ENCODE measurements around the gene TMEM114.

The TMEM114 gene

GRCh38 chr16:8611122-8611521 lies 20.8 kb upstream of the TMEM114 start:
- DNase-seq (ENCODE audit: low read depth) = no peak

- no peak for DNase-seq (ENCODE audit: low read depth)
Measured at GRCh38 chr16:8607214-8607613, 16.9 kb upstream of the TMEM114 start.

GRCh38 chr16:8605554-8605953 lies 15.2 kb upstream of the TMEM114 start:
- no peak for DNase-seq (ENCODE audit: low read depth)

- DNase-seq (ENCODE audit: low read depth) = no peak
Measured at GRCh38 chr16:8600144-8600775, 9.9 kb upstream of the TMEM114 start.

GRCh38 chr16:8596581-8596980 lies 6.3 kb upstream of the TMEM114 start:
- no peak for DNase-seq (ENCODE audit: low read depth)

- DNase-seq (ENCODE audit: low read depth) = no peak
Measured at GRCh38 chr16:8595783-8596182, 5.5 kb upstream of the TMEM114 start.

GRCh38 chr16:8594149-8594666 lies 3.9 kb upstream of the TMEM114 start:
- no peak for DNase-seq (ENCODE audit: low read depth)

GRCh38 chr16:8591451-8591850 lies 1.1 kb upstream of the TMEM114 start:
- DNase-seq (ENCODE audit: low read depth) = no peak

- DNase-seq (ENCODE audit: low read depth) = no peak
Measured at GRCh38 chr16:8590811-8591210, 500 bp upstream of the TMEM114 start.

- DNase-seq (ENCODE audit: low read depth) = no peak
Measured at GRCh38 chr16:8589057-8589899, 1.0 kb downstream of the TMEM114 start.

- no peak for DNase-seq (ENCODE audit: low read depth)
Measured at GRCh38 chr16:8588682-8589056, 1.6 kb downstream of the TMEM114 start.

GRCh38 chr16:8587065-8587464 lies 3.2 kb downstream of the TMEM114 start:
- no peak for DNase-seq (ENCODE audit: low read depth)

- DNase-seq (ENCODE audit: low read depth) = no peak
Measured at GRCh38 chr16:8585857-8586256, 4.5 kb downstream of the TMEM114 start.

- DNase-seq (ENCODE audit: low read depth) = no peak
Measured at GRCh38 chr16:8585041-8585440, 5.3 kb downstream of the TMEM114 start.

GRCh38 chr16:8583732-8584131 lies 6.6 kb downstream of the TMEM114 start:
- DNase-seq (ENCODE audit: low read depth) = no peak

- DNase-seq (ENCODE audit: low read depth) = no peak
Measured at GRCh38 chr16:8583199-8583598, 7.1 kb downstream of the TMEM114 start.

GRCh38 chr16:8581831-8582580 lies 8.3 kb downstream of the TMEM114 start:
- DNase-seq (ENCODE audit: low read depth) = no peak

- DNase-seq (ENCODE audit: low read depth) = no peak
Measured at GRCh38 chr16:8579559-8579958, 10.8 kb downstream of the TMEM114 start.

- no peak for DNase-seq (ENCODE audit: low read depth)
Measured at GRCh38 chr16:8577678-8578304, 12.5 kb downstream of the TMEM114 start.

GRCh38 chr16:8576141-8577004 lies 13.9 kb downstream of the TMEM114 start:
- no peak for DNase-seq (ENCODE audit: low read depth)

GRCh38 chr16:8575399-8575798 lies 14.9 kb downstream of the TMEM114 start:
- DNase-seq (ENCODE audit: low read depth) = no peak

All from GM04504 (cell line).